HepG2 (cell line): ENCODE measurements around the gene TRIM15. TPM values are rescaled to one million over a fixed set of nuclear protein-coding genes. Genes with fewer than 3 reads are reported as not detected.

ENCODE experiments used
- ATAC-seq: fragments of 200-7000 bp; cut with Tn5 transposase; 3 replicates; pipeline ENCODE4 v1.9.1; 2020; ENCODE audit warnings: mild to moderate bottlenecking, moderate library complexity
- BruUV-seq: library from RNA; stranded (reverse); fragments of 400-500 nt; replicated peaks from 2 replicates; lab custom pipeline; 2021; lab: Mats Ljungman, UMichigan
- CTCF ChIA-PET: fragments of 300-600 bp; formaldehyde crosslinking; extraction: SDS; loops from one replicate; lab custom pipeline; 2021; ENCODE audit warnings: low total read pairs, inconsistent platforms, low intra/inter-chr PET ratio; lab: Yijun Ruan, JAX
- POLR2A ChIA-PET: fragments of 350-600 bp; sonication (Branson Sonifier 250); formaldehyde crosslinking; loops from one replicate; lab custom pipeline; 2020; ENCODE audit warnings: antibody characterized with exemption, inconsistent platforms; lab: Yijun Ruan, JAX
- DNase-seq: peaks from one replicate; pipeline ENCODE4 v3.0.0-alpha.2; 2015; ENCODE audit warnings: low spot score
- FAIRE-seq: peaks from 3 replicates; lab custom pipeline; 2011; peaks lifted over from hg19 to GRCh38; lab: Jason Lieb, UNC
- H2AFZ ChIP-seq: one replicate; pipeline ENCODE4 v1.6.1; 2011; ENCODE audit warnings: low read length, inconsistent platforms
- H3K27ac ChIP-seq: fragments of 300-600 bp; 3 replicates; pipeline ENCODE4 v1.8.0; 2011; ENCODE audit warnings: mixed run types, mild to moderate bottlenecking, mixed read lengths, low read length, inconsistent platforms; ENCODE audit not compliant: insufficient read depth; ENCODE audit errors: extremely low read length
- H3K27me3 ChIP-seq, 2 experiments: fragments of 200-600 bp in 1 of 2; 2 replicates in 1 of 2; 3 replicates in 1 of 2; pipeline versions ENCODE4 v1.6.0 to v1.8.0; 2011; ENCODE audit warnings: low read length in 2 of 2, mild to moderate bottlenecking in 2 of 2, moderate library complexity in 2 of 2, inconsistent platforms in 1 of 2; ENCODE audit not compliant: insufficient read depth in 2 of 2, control insufficient read depth in 1 of 2
- H3K36me3 ChIP-seq, 2 experiments: fragments of 200-600 bp in 1 of 2; replicated peaks in 1 of 2; 2 replicates in 1 of 2; 3 replicates in 1 of 2; pipeline versions ENCODE4 v1.5.1 to v1.8.0; 2011; ENCODE audit warnings: low read length in 2 of 2, inconsistent platforms in 1 of 2; ENCODE audit not compliant: insufficient read depth in 2 of 2, control insufficient read depth in 1 of 2
- H3K4me1 ChIP-seq: 2 replicates; pipeline ENCODE4 v1.5.1; 2012; ENCODE audit warnings: low read length, inconsistent platforms; ENCODE audit not compliant: insufficient read depth
- H3K4me2 ChIP-seq: 2 replicates; pipeline ENCODE4 v1.6.0; 2011; ENCODE audit warnings: low read depth, low read length, inconsistent platforms
- H3K4me3 ChIP-seq, 3 experiments: fragments of 200-600 bp in 1 of 3; sonication (generic), shearing (Covaris generic) in 1 of 3; replicated peaks in 1 of 3; 2 replicates each; pipeline ENCODE4 v1.5.1; 2011 to 2016; ENCODE audit warnings: low read length in 3 of 3, inconsistent platforms in 2 of 3, low read depth in 2 of 3, mild to moderate bottlenecking in 2 of 3, control low read depth in 1 of 3, mixed read lengths in 1 of 3; ENCODE audit not compliant: insufficient read depth in 1 of 3
- H3K79me2 ChIP-seq: one replicate; pipeline ENCODE4 v1.6.1; 2011; ENCODE audit warnings: low read length, inconsistent platforms; ENCODE audit not compliant: insufficient read depth
- H3K9ac ChIP-seq: 2 replicates; pipeline ENCODE4 v1.6.0; 2011; ENCODE audit warnings: mild to moderate bottlenecking, low read depth, low read length, inconsistent platforms; ENCODE audit not compliant: insufficient read depth
- H3K9me3 ChIP-seq: 2 replicates; pipeline ENCODE4 v1.5.1; 2012; ENCODE audit warnings: mild to moderate bottlenecking, low read length
- H4K20me1 ChIP-seq: 2 replicates; pipeline ENCODE4 v1.6.0; 2011; ENCODE audit warnings: inconsistent platforms, mild to moderate bottlenecking, low read length, moderate library complexity; ENCODE audit not compliant: insufficient read depth
- ARHGAP35 ChIP-seq: sonication (generic); formaldehyde crosslinking; IDR thresholded peaks from 2 replicates; pipeline ENCODE4 v1.9.0; 2022; ENCODE audit warnings: mild to moderate bottlenecking, inconsistent platforms, moderate library complexity, missing genetic modification reagents, borderline replicate concordance
- EHMT2 ChIP-seq: fragments of 200-600 bp; sonication (generic); IDR thresholded peaks from 2 replicates; pipeline ENCODE4 v1.7.0; 2017; ENCODE audit warnings: antibody characterized with exemption, low read depth, low read length, borderline replicate concordance
- GZF1 ChIP-seq: sonication (generic); formaldehyde crosslinking; IDR thresholded peaks from 2 replicates; pipeline ENCODE4 v1.5.1; 2020; ENCODE audit warnings: mild to moderate bottlenecking, missing genetic modification reagents
- MAZ ChIP-seq, 2 experiments: sonication (generic) in 1 of 2; formaldehyde crosslinking in 1 of 2; IDR thresholded peaks; 2 replicates each; pipeline versions ENCODE4 v1.5.0 to v1.6.1; 2012 to 2020; ENCODE audit warnings: low read depth in 2 of 2, mild to moderate bottlenecking in 2 of 2, borderline replicate concordance in 1 of 2, improper control_type of control experiment in 1 of 2, low read length in 1 of 2, missing genetic modification reagents in 1 of 2, moderate library complexity in 1 of 2
- SRSF4 ChIP-seq: fragments of 200-400 bp; formaldehyde crosslinking; IDR thresholded peaks from one replicate; pipeline ENCODE4 v1.6.1; 2018; ENCODE audit warnings: mild to moderate bottlenecking, low read depth, low read length, moderate library complexity; ENCODE audit not compliant: poor library complexity, severe bottlenecking
- ZBTB1 ChIP-seq: sonication (generic); formaldehyde crosslinking; IDR thresholded peaks from 2 replicates; pipeline ENCODE4 v1.4.0; 2020; ENCODE audit warnings: missing genetic modification reagents, borderline replicate concordance
- ZNF451 ChIP-seq: sonication (generic); formaldehyde crosslinking; IDR thresholded peaks from 2 replicates; pipeline ENCODE4 v1.5.0; 2020; ENCODE audit warnings: mild to moderate bottlenecking, missing genetic modification reagents
- ZNF724P ChIP-seq: sonication (generic); formaldehyde crosslinking; IDR thresholded peaks from 2 replicates; pipeline ENCODE4 v1.8.0; 2022; ENCODE audit warnings: missing genetic modification reagents, borderline replicate concordance
- ZNF782 ChIP-seq: sonication (generic); formaldehyde crosslinking; IDR thresholded peaks from 2 replicates; pipeline ENCODE4 v1.4.0; 2020; ENCODE audit warnings: missing genetic modification reagents, mild to moderate bottlenecking, borderline replicate concordance
- WGBS: methylation state at CpG from one replicate; pipeline ENCODE4 v1.1.6; 2017; ENCODE audit warnings: low lambda C conversion rate; 5-methylcytosine and 5-hydroxymethylcytosine counted together
- in situ Hi-C: cut with HindIII; loops from 2 replicates; pipeline ENCODE4 v1.10.0; 2017; ENCODE audit warnings: low pct_unique_long_range_greater_than_20kb; ENCODE audit not compliant: extremely low pct_ligation_motif_present
- intact Hi-C: fragments of 100-400 bp; cut with micrococcal nuclease; formaldehyde crosslinking; loops from one replicate; pipeline ENCODE4 v1.10.0; 2022; ENCODE audit not compliant: unreplicated experiment
- polyA plus RNA-seq, 8 experiments: library from polyadenylated mRNA; depleted of rRNA in 3 of 8; stranded (reverse) in 7 of 8; unstranded in 1 of 8; fragments of >200 nt; fragmentation: Illumina TruSeq in 4 of 8; extraction: Trizol in 4 of 8; gene quantifications; 2 replicates each; pipeline versions ENCODE4 v1.2.1 to v1.2.3, GENCODE V29; 2011 to 2016; ENCODE audit warnings: low read depth in 4 of 8, missing spikeins in 1 of 8, mixed read lengths in 1 of 8; ENCODE audit not compliant: insufficient read depth in 1 of 8
- total RNA-seq, 5 experiments: library from RNA; depleted of rRNA; stranded (reverse); fragments of >200 nt; fragmentation: Illumina TruSeq; extraction: Trizol; gene quantifications; 2 replicates each; pipeline ENCODE4 v1.2.3, GENCODE V29; 2016; ENCODE audit warnings: low read depth in 1 of 5
- TF ChIP-seq, protein P1 (sequence below): sonication (generic); formaldehyde crosslinking; IDR thresholded peaks from 2 replicates; pipeline ENCODE4 v1.4.0; 2020; ENCODE audit warnings: missing genetic modification reagents, borderline replicate concordance
- TF ChIP-seq, protein P2 (sequence below), 2 experiments: sonication (generic) in 1 of 2; formaldehyde crosslinking in 1 of 2; IDR thresholded peaks; 2 replicates each; pipeline versions ENCODE4 v1.5.1 to v1.6.1; 2011 to 2020; ENCODE audit warnings: borderline replicate concordance in 1 of 2, low read depth in 1 of 2, low read length in 1 of 2, mild to moderate bottlenecking in 1 of 2, missing genetic modification reagents in 1 of 2, moderate library complexity in 1 of 2

Gene TRIM15
- total and polyA plus RNA-seq, 2 of the 13 experiments (the other 11 are each of a cell fraction or from before 2014, with no cell fraction given), result 35.1 to 38.2 TPM

DNA sequence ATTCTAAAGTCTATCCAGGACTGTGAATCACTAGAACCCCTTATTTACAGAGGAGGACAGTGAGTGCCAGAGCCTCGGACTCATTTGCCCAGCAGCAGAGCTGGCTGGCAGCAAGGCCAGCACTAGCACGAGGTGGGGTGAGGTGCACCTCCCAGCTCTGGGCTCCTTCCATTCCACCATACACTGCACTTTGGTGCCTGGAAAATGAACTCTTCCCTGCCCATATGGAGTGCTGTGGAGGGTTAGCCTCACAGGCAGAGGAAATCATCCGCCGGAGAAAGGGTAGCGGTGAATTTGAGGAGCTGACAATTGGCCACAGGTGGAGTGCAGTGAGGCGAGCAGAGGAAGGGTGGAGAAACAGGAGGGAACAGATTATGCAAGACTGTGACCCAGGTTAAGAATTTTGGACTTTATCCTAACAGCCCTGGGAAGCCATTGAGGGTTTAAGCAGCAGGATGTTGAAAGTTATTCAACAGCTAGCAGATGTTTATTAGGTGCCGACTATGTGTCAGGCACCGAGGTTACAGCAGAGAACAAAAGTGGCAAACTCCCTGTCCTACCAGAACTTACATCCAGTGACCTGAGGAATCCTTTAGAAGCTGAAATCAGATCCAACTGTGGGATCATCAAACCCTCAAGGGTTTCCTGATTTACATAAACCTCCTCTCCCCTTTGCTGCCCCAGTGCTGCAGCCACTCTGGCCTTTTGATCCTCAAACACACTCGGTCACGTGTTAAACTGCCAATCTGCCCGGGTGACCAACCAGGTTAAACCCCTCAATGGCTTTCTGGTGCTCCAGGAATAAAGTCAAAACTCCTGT lies 43.7 kb downstream of the TRIM15 start (continued):
- 0 out of 2 replicates have a peak, but pooled peaks have one; percentile 32 for TF ChIP-seq ZNF724P (CRISPR knock-in tag)
- TF ChIP-seq EHMT2, result peak; percentile 87; the same call in 1 of the 2 replicates

DNA sequence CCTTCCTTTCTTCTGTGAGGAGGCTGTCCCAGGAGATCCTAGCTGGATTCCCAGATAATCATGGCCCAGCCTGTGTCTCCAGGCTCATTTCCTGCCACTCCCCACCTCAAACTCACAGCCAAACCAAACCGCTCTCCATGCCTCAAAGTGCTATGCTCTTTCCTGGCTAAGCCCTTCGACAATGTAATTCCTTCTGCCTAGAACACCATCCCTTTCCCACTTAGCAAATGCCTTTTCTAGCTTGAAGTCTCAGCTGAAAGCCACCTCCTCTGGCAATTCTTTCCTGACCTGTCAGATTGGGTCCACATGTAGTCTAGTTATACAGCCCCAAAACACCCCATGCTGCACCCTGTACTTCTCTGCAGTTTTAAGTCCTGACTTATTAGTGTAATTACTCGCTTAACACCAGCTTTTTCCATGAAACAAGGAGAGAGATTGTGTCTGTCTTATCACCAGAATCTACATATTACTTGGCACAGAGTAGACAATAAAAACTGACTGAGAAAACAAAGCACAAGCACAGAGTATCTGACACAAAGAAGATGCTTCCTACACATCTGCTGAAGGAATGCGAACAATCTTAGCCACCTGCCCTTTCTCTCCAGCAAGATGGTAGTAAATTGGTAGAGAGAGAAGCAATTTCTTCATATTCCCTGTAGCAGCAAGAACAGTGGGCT lies 44.4 kb downstream of the TRIM15 start:
- intact Hi-C loops (no loop called here), in situ Hi-C loops (no loop called here)
- ChIA-PET POLR2A (interaction anchor here (0.9 to 3.6 kb wide), 12 partner anchors 9 to 243 kb away, joined by 3 to 22 read pairs (median 4); partner anchors contain the start of gene TRIM31), CTCF (no interaction called here)
- Histone ChIP-seq H3K4me3 (peak overlapping the region; percentile 27 to 66 (median 46)), H3K9ac (peak overlapping the region; percentile 72), H2AFZ (no peak overlapping the region), H3K36me3 (peaks cover 0 to 12% of the 10 kb centered on the region in 2 experiments; a peak in 2 of 5 replicates), H3K9me3 (no peaks in the 10 kb centered on the region), H4K20me1 (no peaks in the 10 kb centered on the region), H3K27me3 (peaks cover 0 to under 1% of the 10 kb centered on the region in 2 experiments; a peak in 1 of 5 replicates), H3K27ac (peak overlapping the region; percentile 93), H3K4me1 (peaks cover 85% of the 10 kb centered on the region), H3K4me2 (peak overlapping the region; percentile 96), H3K79me2 (peaks cover 80% of the 10 kb centered on the region)
- no peak for FAIRE-seq
- TSS peak; percentile 91 for BruUV-seq
- no peak for DNase-seq
- ATAC-seq, result peak; percentile 49
- 25% methylated on average over 4 of the region's 4 CpGs for WGBS
- TF ChIP-seq ZNF451 (CRISPR knock-in tag) (0 out of 2 replicates have a peak, but pooled peaks have one; percentile 37), ZBTB1 (CRISPR knock-in tag) (no peak), GZF1 (CRISPR knock-in tag) (0 out of 2 replicates have a peak, but pooled peaks have one; percentile 20), ARHGAP35 (CRISPR knock-in tag) (0 out of 2 replicates have a peak, but pooled peaks have one; percentile 29), MAZ (IDR thresholded peaks at IDR 0.05; ENCODE audit: borderline replicate concordance, low read depth, low read length) (no peak), MAZ (CRISPR knock-in tag; IDR thresholded peaks at IDR 0.05; ENCODE audit: low read depth) (0 out of 2 replicates have a peak, but pooled peaks have one; percentile 28), SRSF4 (no peak), ZNF782 (CRISPR knock-in tag) (no peak)
- TF ChIP-seq, protein P1, sequence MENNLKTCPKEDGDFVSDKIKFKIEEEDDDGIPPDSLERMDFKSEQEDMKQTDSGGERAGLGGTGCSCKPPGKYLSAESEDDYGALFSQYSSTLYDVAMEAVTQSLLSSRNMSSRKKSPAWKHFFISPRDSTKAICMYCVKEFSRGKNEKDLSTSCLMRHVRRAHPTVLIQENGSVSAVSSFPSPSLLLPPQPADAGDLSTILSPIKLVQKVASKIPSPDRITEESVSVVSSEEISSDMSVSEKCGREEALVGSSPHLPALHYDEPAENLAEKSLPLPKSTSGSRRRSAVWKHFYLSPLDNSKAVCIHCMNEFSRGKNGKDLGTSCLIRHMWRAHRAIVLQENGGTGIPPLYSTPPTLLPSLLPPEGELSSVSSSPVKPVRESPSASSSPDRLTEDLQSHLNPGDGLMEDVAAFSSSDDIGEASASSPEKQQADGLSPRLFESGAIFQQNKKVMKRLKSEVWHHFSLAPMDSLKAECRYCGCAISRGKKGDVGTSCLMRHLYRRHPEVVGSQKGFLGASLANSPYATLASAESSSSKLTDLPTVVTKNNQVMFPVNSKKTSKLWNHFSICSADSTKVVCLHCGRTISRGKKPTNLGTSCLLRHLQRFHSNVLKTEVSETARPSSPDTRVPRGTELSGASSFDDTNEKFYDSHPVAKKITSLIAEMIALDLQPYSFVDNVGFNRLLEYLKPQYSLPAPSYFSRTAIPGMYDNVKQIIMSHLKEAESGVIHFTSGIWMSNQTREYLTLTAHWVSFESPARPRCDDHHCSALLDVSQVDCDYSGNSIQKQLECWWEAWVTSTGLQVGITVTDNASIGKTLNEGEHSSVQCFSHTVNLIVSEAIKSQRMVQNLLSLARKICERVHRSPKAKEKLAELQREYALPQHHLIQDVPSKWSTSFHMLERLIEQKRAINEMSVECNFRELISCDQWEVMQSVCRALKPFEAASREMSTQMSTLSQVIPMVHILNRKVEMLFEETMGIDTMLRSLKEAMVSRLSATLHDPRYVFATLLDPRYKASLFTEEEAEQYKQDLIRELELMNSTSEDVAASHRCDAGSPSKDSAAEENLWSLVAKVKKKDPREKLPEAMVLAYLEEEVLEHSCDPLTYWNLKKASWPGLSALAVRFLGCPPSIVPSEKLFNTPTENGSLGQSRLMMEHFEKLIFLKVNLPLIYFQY (CRISPR knock-in tag), result no peak
- TF ChIP-seq, protein P2, sequence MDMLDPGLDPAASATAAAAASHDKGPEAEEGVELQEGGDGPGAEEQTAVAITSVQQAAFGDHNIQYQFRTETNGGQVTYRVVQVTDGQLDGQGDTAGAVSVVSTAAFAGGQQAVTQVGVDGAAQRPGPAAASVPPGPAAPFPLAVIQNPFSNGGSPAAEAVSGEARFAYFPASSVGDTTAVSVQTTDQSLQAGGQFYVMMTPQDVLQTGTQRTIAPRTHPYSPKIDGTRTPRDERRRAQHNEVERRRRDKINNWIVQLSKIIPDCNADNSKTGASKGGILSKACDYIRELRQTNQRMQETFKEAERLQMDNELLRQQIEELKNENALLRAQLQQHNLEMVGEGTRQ (IDR thresholded peaks at IDR 0.05; ENCODE audit: low read depth, low read length), result no peak
- TF ChIP-seq, protein P2 (CRISPR knock-in tag; IDR thresholded peaks at IDR 0.05; ENCODE audit: borderline replicate concordance), result peak; percentile 49; the same call in 1 of the 2 replicates
